COR-L47 (cell line): ENCODE results near the gene SLC10A6.
"Not testable (repeated sequence)": the region's sequence is repeated elsewhere in the genome, so short reads cannot be mapped to it uniquely, and the experiment has no call there.

ENCODE experiments used
- DNase-seq: peaks from one replicate; lab custom pipeline; 2025; lab: John Stamatoyannopoulos, UW

The SLC10A6 gene, protein sequence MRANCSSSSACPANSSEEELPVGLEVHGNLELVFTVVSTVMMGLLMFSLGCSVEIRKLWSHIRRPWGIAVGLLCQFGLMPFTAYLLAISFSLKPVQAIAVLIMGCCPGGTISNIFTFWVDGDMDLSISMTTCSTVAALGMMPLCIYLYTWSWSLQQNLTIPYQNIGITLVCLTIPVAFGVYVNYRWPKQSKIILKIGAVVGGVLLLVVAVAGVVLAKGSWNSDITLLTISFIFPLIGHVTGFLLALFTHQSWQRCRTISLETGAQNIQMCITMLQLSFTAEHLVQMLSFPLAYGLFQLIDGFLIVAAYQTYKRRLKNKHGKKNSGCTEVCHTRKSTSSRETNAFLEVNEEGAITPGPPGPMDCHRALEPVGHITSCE

DNA sequence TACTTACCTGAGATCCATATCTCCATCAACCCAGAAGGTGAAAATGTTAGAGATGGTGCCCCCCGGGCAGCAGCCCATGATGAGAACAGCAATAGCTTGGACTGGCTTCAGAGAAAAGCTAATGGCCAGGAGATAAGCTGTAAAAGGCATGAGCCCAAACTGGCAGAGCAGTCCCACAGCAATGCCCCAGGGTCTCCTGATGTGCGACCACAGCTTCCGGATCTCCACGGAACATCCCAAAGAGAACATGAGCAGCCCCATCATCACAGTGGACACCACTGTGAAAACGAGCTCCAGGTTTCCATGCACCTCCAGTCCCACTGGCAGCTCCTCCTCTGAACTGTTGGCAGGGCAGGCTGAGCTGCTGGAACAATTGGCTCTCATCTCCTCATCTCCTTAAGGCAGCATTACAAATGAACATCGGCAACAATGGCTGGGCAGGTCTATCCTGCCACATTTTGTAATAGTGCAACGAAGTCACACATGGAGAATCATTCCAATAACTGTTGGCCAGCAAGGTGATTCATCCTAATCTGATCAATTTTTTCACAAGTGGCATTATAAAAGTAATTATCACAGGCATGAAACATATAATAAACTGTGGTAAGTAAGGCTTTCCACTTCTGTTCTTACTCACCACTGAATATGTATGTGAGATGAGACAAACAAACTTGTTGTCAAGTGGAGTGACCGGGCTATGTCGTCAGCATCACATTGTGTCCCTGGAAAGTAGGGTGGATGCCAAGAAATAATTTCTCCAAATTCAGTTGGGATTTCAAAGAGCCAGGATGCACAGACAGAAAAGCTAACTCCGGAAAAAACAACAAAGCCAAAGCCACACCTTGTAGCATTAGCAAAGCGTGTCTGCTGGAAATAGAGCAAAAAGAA is at the start of gene SLC10A6:
TSS of gene SLC10A6 (minus strand) at position 653 of the 888 bp plus-strand sequence. CDS start at position 384, 269 bp downstream.
- DNase-seq, result no peak

DNA sequence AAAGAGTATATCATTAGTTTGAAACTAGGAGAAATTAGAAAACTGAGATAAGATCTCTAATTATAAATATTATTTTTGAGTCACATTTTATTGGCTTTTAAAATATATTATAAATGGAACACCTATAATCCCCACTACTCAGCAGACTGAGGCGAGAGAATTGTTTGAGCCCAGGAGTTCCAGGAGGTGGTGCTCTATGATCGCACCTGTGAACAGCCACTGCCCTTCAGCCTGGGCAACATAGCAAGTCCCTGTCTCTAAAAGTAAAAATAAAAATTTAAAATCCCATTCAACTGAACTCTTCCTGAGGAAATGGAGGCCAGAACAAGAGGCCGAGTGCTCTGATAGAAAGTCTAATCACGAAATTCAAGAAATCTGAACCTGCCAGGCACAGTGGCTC is 49.4 kb upstream of the SLC10A6 start:
- no peak for DNase-seq

DNA sequence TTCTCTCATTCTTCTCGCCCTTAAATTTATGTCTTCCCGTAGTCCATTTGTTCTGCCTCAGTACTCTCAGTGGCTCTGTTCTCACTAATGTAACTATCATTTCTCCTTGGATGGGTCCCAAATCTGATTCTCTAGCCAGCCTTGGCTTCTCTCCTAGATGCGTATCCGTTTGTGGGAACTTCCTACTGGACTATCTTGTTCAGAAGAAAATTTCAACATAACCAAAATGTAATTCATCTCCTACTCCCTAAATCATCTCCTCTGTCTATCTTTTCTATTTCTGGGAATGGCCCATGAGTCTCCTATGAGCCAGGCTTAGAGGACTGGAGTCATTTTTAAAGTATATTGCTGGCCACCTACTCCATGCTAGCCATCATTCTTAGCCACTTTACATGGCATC is 47.4 kb upstream of the SLC10A6 start:
- no peak for DNase-seq

DNA sequence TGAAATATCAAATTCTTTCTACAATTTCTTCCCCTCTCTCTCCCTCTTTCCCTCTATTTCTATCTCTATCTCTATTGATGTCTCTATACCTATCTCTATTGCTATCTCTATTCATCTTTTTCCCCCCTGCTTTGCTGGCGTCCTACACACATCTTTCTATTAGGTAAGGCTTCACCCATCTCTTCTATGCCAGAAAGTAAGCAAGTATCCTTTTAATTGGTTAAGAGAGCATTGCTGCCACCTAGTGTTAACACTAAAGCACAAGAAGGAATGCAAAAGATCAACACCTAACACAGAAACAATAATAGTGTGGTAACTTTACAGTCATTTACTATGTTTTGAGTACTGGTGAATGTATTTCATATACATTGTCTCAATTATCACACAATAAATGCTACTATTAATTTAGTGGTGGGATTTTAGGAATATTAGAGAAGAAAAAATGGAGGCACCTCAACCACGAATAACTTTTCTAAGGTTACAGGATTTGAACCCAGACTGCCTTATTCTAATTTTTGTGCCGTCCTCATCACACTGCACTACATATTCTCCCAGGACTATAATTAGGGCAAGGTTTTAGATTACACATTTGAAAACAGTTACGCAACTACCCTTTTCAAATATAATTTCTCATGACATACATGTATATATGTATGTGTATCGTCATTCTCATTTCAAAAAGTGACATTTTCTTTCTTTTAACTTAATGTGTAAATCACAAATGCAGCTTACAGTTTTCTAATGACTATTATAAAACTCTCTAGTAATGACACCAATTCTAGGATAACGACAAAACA is 46.7 kb upstream of the SLC10A6 start:
- peak; percentile 76 for DNase-seq

DNA sequence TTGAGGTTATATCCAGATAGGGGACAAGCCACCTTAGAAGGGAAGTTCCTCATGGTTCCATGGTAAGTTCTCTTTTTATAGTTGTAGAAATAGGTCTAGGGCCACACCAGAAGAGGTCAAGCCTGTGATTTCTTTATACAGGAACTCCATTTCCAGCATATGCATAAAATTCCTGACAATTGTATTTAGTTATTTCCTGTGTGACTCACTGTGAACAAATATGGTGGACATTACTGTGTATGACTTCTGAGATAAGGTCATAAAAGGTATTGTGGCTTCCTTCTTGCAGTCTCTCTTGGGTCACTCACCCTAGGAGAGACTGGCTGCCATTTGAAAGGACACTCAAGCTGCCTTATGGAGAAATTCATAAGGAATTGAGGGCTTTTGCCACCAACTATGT is 45.3 kb upstream of the SLC10A6 start:
- no peak for DNase-seq

DNA sequence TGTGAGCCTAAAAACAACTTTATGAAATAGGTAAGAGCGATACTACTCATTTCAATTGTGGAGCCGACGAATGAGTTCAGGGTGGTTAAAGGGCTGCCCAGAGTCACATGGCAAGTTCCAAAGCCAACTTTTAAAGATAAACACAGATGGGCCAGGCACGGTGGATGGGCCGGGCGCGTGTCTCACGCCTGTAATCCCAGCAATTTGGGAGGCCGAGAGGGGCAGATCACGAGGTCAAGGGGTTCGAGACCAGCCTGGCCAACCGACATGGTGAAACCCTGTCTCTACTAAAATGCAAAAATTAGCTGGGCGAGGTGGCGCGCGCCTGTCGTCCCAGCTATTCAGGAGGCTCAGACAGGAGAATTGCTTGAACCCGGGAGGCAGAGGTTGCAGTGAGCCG is 44.0 kb upstream of the SLC10A6 start:
- DNase-seq, result no peak

DNA sequence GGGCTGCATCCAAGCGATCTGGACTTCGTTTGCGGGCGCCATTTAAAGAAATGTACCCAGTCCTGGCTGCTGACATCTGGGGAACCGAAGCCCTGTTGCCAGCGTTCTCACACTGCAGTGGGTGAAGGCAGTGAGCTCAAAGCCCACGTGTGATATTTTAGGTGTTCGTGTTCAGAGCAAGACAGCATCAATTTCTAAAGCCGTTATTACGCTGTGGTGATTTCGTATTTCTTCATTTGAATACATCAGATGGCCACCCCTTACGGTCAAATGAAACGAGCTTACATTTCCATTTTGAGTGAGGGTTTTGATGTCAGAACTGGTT is 43.4 kb upstream of the SLC10A6 start:
- DNase-seq, result no peak

DNA sequence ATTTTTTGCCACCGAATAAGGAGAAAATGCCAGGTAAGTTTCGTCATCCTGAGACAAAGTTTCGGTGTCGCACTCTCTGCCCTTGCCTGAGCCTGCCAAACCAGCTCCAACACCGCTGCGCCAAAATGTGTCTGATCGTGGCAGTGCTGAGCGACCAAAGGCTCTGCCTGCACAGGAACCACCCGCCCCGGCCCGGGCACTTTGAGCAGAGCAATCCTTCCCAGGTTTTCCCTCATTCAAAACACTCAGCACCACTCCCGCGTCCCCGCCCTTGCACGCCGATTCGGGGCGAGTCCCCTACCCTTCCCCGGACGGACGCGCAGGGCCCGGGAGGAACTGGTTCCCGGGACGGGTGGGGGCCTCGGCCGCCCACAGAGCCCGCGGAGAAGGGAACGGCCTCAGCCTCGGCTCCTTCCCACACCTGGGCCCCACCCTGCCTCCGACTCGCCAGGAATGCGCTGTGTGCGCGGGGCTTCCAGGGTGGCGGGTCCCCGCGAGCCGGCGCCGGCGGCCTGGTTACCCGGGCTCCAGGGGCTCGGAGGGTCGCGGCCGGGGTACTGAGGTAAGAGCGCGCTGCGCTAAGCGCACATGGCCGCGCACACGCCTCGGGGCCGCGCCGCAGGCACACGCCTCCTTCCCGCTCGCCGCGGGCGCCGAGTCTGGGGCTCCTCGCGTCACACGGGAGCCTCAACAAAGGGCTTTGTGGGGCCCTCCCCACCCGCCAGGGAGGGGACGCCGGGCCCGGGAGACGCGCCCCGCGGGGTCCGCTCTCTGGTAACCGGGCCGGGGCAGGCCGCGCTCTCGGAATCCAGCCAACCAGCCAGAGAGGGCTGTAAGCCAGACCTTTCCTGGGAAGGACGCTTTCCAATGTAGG is 42.8 kb upstream of the SLC10A6 start, which contains the start of gene C4orf36:
TSS of gene C4orf36 (minus strand) at position 661 of the 874 bp plus-strand sequence. CDS start 902 bp downstream, outside the sequence.
- DNase-seq, result peak; percentile 69

DNA sequence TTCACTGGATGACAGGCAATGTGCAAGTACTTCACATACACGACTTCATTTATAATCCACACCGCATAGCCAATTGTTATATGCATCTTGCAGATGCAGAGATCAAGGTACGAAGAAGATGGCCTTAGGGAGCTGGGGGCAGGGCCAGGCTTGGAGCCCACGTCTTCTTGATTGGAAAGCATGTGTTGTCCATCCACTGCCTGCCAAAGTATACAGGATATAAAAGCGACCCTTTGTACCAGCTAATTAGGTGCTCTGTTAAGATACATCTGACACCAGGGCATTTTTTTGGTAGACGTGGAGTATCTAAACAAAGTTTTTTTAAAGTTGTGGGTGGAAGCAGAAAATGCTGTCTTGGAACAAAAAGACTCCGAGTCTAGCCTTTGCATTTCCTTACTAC is 41.6 kb upstream of the SLC10A6 start:
- no peak for DNase-seq

DNA sequence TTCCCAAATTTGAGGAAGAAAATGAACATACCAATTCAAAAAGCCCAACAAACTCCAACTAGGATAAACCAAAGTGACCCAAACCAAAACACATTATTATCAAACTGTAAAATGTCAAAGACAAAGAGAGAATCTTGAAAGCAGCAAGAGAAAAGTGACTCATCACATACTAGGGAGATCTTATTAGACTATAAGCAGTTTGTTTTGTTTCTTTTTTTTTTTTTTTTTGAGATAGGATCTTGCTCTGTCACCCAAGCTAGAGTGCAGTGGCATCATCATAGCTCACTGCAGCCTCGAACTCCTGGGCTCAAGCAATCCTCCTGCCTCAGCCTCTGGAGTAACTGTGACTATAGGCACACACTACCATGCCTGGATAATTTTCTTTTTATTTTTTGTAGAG is 30.5 kb upstream of the SLC10A6 start:
- no peak for DNase-seq

DNA sequence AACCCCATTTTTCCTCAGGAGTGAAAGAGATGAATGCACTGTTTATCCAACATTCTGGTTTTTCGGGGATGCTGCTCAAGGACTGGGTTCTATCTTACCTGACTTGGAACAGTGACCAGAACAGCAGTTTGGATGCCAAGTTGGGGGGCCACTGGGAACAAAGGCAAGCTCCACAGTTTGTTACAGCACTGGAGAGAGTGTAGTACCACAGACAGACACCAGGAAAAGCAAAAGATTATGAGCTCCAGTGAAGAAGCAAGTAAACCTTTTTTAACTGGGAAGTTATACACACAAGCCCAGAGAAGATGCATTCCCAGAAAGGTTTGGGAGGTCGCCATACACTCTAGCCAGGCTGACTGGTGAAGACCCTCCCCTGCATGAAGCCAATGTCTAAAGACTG is 29.5 kb upstream of the SLC10A6 start:
- no peak for DNase-seq

DNA sequence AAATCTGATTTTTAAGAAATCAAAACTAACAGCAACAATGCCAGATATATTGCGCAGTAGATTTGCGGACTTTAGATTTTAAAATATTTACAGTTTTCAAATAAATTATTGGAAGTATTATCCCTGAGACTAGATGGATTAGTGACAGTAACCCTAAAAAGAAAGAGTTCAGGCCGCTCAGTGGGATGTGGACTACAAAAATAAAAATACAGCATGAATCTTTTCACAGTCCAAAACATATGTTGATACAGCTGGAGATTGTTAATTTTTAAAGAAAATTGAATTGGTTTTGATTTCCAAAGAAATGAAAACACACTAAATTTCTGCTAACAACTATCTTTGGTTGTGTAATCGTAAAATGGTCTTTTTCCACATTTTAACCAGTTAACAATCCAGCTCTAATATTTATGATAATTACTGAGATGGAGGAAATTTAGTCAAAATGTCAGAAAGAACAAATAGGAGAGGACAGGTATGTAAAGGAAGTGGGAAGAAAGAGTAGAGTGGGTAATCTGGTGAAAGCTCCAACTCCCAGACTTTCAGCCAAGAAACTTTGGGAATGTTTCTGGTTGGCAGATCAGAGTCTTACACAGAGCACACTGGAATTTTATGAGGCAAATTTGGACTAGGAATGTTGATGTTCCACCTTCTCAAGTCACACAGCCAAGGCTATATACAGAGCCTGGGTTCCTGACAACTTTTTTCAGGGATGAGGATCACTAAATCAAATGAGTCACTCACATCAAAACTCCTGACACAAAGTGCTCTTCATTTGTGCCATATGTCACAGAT is 27.9 kb upstream of the SLC10A6 start:
- no peak for DNase-seq

DNA sequence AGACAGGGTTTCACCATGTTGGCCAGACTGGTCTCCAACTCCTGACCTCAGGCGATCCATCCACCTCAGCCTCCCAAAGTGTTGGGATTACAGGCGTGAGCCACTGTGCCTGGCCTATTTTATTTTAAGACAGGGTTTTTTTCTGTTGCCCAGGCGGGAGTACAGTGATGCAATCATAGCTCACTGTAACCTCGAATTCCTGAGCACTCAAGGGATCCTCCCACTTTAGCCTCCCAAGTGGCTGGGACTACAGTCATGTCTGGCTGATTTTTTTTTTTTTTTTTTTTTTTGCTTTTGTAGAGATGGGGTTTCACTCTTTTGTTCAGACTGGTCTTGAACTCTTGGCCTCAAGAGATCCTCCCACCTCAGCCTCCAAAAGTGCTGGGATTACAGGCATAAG is 26.3 kb upstream of the SLC10A6 start:
- DNase-seq, result not testable (repeated sequence)

DNA sequence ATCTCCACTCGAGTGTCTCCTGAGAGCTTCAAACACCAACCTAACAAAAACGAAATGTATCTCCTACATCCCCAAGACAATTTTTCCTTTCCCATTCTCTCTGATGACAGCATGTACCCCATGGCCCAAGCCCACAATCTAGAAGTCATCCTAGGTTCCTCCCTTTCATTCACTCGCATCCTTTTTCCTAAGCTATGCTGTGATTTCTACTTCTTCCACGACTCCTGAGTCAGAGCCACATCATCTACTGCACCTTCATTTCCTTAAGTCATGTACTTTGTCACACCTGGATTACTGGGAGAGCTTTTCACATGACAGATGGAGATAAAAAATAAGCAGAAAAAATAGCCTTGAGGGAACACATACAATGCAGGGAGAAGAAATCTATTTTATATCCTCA is 23.0 kb upstream of the SLC10A6 start:
- no peak for DNase-seq

DNA sequence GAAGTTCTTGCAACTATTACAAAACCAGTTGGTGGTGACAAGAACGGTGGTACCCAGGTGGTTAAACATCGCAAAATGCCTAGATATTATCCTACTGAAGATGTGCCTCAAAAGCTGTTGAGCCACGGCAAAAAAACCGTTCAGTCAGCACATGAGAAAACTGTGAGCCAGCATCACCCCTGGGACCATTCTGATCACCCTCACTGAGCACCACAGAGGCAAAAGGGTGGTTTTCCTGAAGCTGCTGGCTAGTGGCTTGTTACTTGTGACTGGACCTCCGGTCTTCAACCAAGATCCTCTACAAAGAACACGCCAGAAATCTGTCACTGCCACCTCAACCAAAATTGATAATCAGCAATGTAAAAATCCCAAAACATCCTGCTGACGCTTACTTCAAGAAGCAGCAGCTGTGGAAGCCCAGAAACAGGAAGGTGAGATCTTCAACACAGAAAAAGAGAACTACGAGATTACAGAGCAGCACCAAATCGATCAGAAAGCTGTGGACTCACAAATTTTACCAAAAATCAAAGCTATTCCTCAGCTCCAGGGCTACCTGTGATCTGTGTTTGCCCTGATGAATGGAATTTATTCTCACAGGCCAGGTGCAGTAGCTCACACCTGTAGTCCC is 21.4 kb upstream of the SLC10A6 start:
- DNase-seq, result no peak

DNA sequence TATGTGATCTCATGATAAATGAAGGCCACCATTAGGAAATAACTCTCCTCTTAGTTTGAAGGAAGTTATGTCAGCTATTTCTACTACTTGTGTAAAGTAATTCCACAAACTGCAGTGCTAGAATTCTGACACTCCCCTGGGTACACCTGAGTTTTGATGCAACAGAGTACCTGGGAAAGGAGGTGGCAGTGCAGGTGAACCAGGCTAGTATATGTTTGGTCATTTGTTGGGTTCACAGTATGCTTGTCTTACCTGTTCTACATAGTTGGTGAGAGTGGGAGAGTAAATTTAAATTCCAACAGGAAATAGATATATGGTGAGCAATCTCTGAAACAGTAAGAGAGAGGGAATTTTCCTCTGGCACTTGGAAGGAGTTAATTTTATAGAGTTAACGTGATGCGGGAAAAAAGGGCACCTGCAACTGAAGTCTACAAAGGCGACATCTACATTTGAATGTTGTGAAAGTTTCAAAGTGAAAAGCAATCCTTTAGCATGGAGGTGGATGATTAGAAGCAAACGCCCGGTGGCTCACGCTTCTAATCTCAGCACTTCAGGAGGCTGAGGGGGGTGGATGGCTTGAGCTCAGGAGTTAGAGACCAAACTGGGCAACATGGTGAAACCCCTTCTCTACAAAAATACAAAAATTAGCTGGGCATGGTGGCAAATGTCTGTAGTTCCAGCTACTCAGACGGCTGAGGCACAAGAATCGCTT is 8.3 kb upstream of the SLC10A6 start:
- no peak for DNase-seq

DNA sequence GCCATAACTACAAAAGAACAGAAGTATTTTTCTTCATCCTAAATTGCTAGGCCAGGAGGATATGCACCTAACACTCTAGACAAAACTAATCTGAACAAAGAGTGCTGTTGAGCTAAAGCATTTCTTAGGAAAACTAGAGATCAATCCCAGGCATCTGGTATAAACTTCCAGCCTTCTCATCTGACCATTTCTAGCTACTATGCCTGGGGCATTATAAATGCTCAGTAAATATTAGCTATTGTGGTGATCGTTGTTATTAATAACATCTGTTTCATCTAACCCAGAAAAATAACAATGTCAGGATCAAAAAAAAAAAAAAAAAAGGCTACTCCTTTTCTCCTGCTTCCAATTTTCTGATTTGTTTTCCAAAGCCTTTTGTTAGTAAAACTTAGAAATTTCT is 7.7 kb upstream of the SLC10A6 start:
- no peak for DNase-seq

DNA sequence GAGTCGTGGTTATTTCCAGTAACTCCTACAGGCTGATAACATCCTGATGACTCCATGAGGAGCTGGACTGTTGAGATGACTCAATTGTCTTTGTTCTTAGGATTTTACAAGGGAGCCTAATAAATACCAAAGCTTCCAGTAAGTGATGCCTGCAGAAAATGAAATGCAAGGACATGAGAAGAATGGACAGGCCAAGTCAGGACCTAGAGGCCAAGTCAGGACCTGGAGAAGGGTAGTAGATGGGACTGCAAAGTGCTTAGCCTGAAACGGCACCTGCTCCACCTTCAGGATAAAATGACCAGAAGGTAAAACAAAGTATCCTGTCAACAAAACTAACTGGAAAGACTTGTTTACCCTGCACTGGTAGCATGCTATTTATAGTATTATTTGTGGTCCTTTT is 6.4 kb upstream of the SLC10A6 start:
- no peak for DNase-seq

DNA sequence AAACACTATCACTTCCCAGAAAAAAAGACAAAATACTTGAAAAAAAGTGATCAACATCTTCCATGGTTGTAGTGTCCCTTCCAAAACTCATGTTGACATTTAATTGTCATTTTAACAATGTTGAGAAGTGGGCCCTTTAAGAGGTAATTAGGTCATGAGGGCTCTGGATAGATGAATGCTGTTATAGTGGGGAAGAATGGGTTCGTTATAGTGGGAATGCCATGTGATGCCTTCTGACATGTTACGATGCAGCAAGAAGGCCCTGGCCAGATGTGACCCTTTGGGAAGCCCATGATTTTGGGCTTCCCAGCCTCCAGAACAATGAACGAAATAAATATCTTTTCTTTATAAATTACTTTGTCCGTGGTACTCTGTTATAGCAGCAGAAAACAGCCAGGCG is 4.0 kb upstream of the SLC10A6 start:
- no peak for DNase-seq
